GM18861 (cell line): ENCODE measurements around the gene KSR2.
"Not testable (repeated sequence)": the region's sequence is repeated elsewhere in the genome, so short reads cannot be mapped to it uniquely, and the experiment has no call there.

Experiments used
- ATAC-seq: cut with Tn5 transposase; IDR thresholded peaks from one replicate; pipeline ENCODE4 v1.9.1; 2021; ENCODE audit not compliant: unreplicated experiment

The KSR2 gene

GRCh38 chr12:117766008-117766407 is 202.8 kb downstream of the KSR2 start:
- ATAC-seq, result no peak

DNA sequence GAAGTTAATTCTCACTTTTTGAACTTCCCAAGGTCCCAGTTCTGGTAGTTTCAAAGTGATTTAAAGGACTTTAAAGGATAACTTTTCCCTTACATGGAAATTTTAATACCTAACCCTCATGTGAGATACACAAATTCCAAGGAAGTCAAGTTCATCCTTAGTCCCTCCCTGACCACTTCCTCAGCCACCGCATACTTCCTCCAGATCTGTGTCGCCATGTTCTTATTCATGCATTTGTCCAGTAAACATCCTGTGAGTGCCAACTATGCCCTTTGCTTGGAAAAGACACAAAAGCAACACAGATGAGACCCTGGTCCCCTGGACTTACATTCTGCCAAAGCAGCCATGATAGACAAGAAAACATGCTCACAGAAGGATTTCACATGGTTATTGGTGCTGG is 206.6 kb downstream of the KSR2 start:
- ATAC-seq, result no peak

DNA sequence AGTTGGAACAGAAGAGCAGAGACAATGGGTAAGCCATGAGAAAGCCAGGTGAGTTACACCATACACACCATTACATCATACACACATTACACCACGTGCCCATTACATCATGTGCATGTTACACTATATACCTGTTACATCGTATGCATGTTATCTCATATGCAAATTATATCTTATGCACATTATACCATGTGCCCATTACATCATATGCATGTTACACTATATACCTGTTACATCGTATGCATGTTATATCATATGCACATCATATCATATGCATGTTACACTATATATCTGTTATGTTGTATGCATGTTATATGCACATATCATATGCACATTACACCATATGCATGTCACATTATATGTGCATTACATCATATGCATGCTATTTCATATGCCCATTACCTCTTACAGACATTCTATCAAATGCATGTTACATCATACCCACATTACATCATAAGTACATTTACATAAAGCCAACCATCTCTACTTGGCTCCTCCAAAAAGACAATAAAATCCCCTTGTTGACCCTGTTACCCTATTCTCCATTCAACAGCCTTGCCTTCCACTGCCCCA is 207.2 kb downstream of the KSR2 start:
- no peak for ATAC-seq

DNA sequence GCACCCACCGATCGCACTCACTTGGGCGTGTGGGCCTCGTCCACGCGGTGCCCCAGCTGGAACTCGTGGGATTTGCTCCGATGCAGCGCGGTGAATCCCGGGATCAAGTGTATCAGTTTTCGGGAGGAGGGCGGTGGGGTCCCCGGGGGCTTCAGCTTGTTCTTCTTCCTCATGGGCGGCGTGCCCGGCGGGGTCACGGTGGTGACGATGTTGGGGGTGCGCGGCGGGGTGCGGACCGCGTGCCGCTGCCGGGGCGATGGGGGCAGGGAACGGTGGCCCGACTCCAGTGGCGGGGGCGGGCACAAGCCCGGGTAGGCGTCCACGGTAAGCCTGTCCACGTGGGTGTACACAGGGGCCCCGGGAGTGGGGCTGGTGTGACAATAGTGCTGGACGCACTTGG is 207.8 kb downstream of the KSR2 start:
- no peak for ATAC-seq

DNA sequence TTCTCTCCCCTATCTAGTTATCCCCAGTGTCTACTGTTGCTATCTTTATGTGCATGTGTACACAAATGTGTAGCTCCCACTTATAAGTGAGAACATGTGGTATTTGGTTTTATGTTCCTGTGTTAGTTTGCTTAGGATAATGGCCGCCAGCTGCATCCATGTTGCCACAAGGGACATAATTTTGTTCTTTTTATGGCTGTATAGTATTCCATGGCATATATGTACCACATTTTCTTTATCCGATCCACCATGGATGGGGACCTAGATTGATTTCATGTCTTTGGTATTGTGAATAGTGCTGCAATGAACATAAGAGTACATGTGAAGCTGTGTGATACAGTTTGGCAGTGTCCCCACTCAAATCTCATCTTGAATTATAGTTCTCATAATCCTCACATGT is 218.1 kb downstream of the KSR2 start:
- no peak for ATAC-seq

GRCh38 chr12:117749431-117749830 is 219.4 kb downstream of the KSR2 start:
- no peak for ATAC-seq

GRCh38 chr12:117746358-117746757 is 222.4 kb downstream of the KSR2 start:
- not testable (repeated sequence) for ATAC-seq

- ATAC-seq, result no peak
These were observed 224.4 kb downstream of the KSR2 start for GRCh38 chr12:117744418-117744817.

GRCh38 chr12:117743761-117744160 is 225.0 kb downstream of the KSR2 start:
- no peak for ATAC-seq

- ATAC-seq, result no peak
These were observed 226.1 kb downstream of the KSR2 start for GRCh38 chr12:117742721-117743120.

DNA sequence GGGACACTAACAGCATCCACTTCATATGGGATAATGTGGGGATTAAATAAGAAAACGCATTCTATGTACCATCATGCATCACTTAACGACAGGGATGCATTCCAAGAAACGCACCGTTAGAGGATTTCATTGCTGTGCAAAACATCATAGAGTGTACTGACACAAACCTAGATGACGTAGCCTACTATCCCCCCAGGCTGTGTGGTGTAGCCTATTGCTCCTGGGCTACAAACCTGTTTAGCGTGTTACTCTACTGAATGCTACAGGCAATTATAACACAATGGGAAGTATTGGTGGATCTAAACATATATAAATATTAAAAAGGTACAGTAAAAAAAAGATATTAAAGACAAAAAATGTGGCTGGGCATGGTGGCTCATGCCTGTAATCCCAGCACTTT is 230.6 kb downstream of the KSR2 start:
- no peak for ATAC-seq

- ATAC-seq, result no peak
These were observed 235.3 kb downstream of the KSR2 start for GRCh38 chr12:117733549-117733805.

DNA sequence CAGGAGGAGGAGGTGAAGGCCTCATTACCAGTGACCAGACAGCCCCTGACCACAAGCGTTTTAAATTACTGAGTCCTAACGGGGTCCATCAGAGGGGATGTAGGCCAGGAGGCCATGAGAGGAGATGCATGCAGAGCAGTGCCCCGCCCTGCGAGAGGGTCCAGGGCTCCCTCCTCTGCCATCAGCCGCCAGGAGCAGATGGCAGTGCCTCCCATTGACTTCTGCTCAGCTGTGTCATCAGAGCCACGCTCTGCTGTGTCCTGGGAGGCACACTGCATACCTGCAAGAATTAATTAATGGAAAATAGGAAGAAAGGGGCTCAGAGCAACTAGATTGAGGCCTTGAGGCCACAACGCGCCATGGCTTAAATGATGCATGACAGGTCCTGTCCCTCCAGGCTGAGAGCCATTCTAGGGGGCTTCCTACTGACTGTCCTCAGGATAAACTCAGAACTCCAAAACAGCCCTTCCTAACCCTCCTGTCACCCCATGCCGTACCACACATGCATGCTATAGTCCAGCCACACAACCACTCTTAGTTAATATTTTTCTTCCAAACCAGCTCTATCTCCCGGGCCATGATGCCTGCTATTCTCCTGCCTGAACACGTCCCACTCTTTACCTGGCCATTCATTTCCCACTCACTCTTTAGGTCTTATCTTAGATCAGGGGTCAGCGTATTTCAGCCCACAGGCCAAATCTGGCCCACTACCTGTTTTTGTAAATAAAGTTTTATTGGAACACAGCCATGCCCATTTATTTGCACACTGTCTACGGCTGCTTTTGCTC is 235.8 kb downstream of the KSR2 start:
- no peak for ATAC-seq

- ATAC-seq, result not testable (repeated sequence)
These were observed 237.7 kb downstream of the KSR2 start for GRCh38 chr12:117731131-117731530.

DNA sequence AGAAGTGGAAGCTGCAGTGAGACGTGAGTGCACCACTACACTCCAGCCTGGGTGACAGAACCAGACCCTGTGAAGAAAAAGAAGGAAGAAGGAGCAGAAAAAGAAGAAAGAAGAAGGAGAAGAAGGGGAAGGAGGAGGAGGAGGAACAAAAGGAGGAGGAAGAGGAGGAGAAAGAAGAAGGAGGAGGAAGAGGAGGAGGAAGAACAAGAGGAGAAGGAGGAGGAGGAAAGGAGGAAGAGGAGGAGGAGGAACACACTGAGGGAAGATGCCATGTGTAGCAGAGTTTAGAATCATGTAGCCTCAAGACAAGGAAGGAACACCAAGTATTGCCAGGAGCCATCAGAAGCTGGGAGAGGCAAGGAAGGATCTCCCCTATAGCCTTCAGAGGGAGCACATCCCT is 241.5 kb downstream of the KSR2 start:
- ATAC-seq, result no peak

DNA sequence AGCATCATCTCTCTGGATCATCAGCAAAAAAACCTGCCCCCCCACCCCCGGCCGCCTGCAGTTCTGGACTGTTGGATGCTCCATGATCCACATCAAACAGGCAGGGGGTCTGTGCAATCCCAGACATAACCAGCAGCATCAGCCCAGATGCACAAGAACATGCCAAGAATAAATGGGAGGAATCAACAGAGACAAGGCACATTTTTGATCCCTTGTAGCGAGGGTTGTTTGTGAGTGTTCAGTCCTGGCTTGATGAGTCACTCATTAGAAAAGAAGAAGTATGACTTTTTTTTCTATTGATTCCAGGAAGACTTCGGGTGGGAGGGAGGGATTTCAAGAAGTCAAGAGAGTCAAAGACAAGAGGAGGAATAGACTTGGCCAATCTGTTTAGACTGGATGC is 244.2 kb downstream of the KSR2 start:
- no peak for ATAC-seq

DNA sequence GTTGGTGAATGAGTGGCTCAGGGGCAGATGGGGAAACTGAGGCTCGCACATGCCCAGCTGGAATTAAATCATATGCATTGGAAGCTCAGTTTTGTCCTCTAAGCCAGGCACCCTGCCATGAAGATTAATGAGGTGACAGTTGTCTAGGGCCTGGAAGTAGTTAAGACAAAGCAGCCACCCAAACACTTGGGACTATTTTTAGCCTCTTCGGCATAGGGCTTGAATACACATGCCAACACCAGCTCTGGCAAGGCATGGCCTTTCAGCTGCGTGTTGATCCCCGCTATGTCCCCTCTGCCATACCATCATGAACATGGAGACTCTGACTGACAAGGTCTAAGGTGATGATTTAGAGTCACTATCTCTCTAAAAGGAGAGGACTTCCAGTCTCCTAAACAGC is 250.2 kb downstream of the KSR2 start:
- no peak for ATAC-seq

- no peak for ATAC-seq
These were observed 250.6 kb downstream of the KSR2 start for GRCh38 chr12:117718141-117718540.

- no peak for ATAC-seq
These were observed 254.6 kb downstream of the KSR2 start for GRCh38 chr12:117714203-117714602.

- ATAC-seq, result no peak
These were observed 258.7 kb downstream of the KSR2 start for GRCh38 chr12:117710121-117710520.

DNA sequence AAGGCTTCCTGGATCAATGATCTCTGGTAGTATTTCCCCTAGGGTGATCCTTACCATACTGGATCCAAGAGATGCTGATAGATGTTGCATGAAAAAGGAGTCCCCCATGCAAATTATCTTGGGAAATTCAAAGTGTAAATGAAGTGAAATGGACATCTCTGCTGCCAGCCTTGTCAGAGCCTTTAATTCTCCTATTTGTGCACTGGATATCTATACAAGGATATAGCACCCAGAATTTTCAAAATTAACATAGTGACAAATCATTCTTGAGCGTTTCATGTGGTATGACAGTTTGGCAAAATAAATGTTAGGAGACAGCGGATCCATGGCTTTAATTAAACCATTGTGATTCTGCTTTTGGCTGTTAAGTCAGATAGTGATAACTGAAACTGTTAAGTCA is 260.9 kb downstream of the KSR2 start:
- no peak for ATAC-seq

DNA sequence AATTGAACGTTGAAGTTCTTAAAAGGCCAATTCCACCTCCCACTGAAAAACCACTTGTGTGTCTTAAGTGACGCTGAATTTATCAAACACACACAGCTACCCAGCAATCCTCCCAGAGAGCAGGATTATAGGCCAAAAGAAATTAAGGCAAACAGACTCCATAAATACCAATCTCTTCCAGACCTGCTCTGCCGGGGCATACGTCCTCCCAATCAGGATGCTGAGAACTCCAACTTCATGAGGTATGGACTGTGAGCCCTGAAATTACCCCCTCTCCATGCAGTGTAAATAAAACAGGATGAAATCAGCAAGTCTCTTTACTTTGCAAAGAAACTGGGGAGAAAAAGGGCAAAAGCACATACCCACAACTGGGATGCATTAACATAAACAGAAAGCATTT is 265.2 kb downstream of the KSR2 start:
- ATAC-seq, result no peak

GRCh38 chr12:117702741-117703140 is 266.0 kb downstream of the KSR2 start:
- ATAC-seq, result no peak
